Measurements from ENCODE around the gene LDLRAP1.

Gene LDLRAP1

DNA sequence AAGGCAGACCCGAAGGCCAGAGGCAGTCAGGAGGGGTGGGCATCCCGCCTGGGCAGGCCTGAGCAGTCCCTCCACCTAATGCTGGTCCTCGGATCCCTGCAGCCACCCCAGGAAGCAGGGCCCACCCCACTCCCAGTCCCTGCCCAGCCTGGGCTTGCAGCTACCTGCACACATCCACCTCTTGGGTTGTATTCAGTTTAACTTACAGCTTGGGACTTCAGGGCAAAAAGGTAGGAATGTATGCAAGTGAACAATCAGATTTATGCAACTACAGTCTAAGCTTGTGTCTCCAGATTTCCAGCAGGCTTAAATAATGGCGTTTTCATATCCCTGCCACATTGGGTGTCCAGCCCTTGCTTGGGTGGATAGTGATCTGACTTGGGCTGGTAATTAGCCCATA, 17.4 kb downstream of the LDLRAP1 start:
- no peak overlapping the region for H3K4me3 ChIP-seq (ENCODE audit: low read depth in 1 of 5, low read length in 5 of 5)
- no peak overlapping the region for H3K9ac ChIP-seq (ENCODE audit: low read length in 5 of 5)
- peaks cover 0 to 68% (median 44%) of the 10 kb centered on the region in 5 donors for H3K36me3 ChIP-seq (ENCODE audit: control insufficient read depth in 5 of 5, insufficient read depth in 5 of 5, low read length in 5 of 5)
- no peaks in the 10 kb centered on the region for H3K9me3 ChIP-seq (ENCODE audit: control insufficient read depth in 5 of 5, low read length in 5 of 5)
- H3K27ac ChIP-seq (ENCODE audit: low read depth, low read length): no peak overlapping the region
- peaks cover 8 to 61% (median 34%) of the 10 kb centered on the region in 5 donors for H3K4me1 ChIP-seq (ENCODE audit: control insufficient read depth in 5 of 5, insufficient read depth in 5 of 5, low read length in 5 of 5)
- no peaks in the 10 kb centered on the region for H3K27me3 ChIP-seq (ENCODE audit: control insufficient read depth in 5 of 5, insufficient read depth in 4 of 5, low read length in 5 of 5)

DNA sequence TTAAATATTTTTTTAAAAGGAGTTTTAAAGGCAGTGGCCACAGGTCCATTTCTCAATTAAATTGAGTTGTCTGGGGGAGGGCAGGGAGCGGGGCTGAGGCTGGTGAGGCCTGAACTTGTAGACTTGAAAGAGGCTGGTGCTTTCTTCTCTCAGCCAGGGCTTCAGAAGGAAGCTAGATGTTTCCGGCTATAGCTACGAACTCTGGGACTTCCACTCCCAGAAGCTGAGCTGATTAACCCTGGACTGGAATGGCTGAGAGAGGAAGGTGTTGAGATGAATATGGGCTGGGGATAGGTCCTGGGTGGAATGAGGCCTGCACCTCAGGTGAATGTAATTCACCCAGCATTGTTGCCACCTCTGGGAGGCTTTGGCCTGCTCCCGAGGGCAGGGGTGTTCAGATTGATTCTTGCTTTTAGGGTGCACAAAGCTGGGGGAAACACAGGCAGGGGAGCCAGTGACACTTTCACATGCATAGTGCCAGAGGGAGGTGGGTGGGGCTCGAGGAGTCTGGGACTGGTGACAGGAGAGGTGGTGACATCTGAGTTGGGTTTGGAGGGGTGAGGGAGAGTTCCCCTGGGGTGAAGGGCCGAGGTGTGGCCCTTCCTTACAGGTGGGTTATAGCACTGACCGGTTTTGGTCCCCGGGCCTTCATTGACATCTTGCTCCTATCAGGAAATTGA, 18.2 kb downstream of the LDLRAP1 start:
- H3K36me3 ChIP-seq (ENCODE audit: control insufficient read depth in 5 of 5, insufficient read depth in 5 of 5, low read length in 5 of 5): peaks cover 0 to 69% (median 44%) of the 10 kb centered on the region in 5 donors
- no peaks in the 10 kb centered on the region for H3K9me3 ChIP-seq (ENCODE audit: control insufficient read depth in 5 of 5, low read length in 5 of 5)
- H3K27me3 ChIP-seq (ENCODE audit: control insufficient read depth in 5 of 5, insufficient read depth in 4 of 5, low read length in 5 of 5): no peaks in the 10 kb centered on the region
- no peak overlapping the region for H3K27ac ChIP-seq (ENCODE audit: low read depth, low read length)
- peaks cover 6 to 53% (median 29%) of the 10 kb centered on the region in 5 donors for H3K4me1 ChIP-seq (ENCODE audit: control insufficient read depth in 5 of 5, insufficient read depth in 5 of 5, low read length in 5 of 5)
- H3K9ac ChIP-seq (ENCODE audit: low read length in 5 of 5): no peak overlapping the region
- no peak overlapping the region for H3K4me3 ChIP-seq (ENCODE audit: low read depth in 1 of 5, low read length in 5 of 5)

DNA sequence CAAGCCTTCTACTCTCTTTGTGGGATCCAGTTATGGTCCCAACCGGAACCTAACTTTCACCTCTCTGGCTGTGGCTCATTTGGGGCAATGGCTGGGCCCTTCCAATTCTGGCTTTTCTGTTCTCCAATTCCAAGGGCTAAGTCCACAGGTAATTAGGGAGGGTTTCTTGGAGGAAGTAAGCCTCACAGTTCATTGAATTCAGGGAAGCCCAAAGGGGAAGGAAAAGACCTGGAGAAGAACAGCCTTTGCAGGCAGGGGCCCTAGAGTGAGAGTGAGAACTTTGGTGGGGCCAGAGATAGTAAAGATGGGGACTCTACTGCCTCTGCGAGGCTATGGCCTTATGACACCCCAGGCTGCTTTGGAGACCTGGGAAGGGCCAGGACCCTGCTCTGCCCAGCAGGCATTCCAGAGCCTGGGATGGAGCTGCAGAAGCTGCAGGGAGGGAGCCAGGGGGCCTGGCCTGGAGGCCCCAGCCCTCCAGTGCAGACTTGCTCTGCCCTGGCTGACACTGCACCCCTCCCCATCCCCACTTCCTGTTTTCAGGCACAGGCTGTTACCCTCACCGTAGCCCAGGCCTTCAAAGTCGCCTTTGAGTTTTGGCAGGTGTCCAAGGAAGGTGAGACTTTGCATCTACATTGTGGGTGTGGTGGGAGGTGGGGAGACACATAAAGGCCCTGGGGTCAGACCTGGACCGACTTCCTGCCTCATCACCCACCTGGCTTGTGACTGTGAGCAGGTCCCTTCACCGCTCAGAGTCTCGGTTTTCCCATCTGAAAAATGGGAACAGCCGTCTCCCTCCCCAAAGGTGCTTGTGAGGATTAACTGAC, 18.9 kb downstream of the LDLRAP1 start:
- H3K9ac ChIP-seq (ENCODE audit: low read length in 5 of 5): no peak overlapping the region
- no peaks in the 10 kb centered on the region for H3K27me3 ChIP-seq (ENCODE audit: control insufficient read depth in 5 of 5, insufficient read depth in 4 of 5, low read length in 5 of 5)
- peaks cover 7 to 47% (median 31%) of the 10 kb centered on the region in 5 donors for H3K4me1 ChIP-seq (ENCODE audit: control insufficient read depth in 5 of 5, insufficient read depth in 5 of 5, low read length in 5 of 5)
- no peaks in the 10 kb centered on the region for H3K9me3 ChIP-seq (ENCODE audit: control insufficient read depth in 5 of 5, low read length in 5 of 5)
- H3K27ac ChIP-seq (ENCODE audit: low read depth, low read length): no peak overlapping the region
- H3K4me3 ChIP-seq (ENCODE audit: low read depth in 1 of 5, low read length in 5 of 5): no peak overlapping the region
- H3K36me3 ChIP-seq (ENCODE audit: control insufficient read depth in 5 of 5, insufficient read depth in 5 of 5, low read length in 5 of 5): peaks cover 0 to 75% (median 45%) of the 10 kb centered on the region in 5 donors

DNA sequence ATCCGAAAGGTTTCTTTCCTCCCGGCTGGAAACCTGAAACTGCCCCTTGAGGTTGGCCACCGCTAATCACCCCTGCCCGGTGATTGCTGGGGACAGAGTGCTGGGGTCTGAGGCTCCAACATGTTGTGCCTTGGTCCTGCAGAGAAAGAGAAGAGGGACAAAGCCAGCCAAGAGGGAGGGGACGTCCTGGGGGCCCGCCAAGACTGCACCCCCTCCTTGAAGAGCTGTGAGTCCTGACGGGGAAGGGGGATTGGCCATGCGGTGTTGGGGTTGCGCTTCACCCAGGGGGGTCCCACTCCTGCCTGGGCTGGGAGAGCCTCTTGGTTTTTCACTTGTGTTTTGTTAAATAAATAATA, 19.5 kb downstream of the LDLRAP1 start:
- H3K4me1 ChIP-seq (ENCODE audit: control insufficient read depth in 5 of 5, insufficient read depth in 5 of 5, low read length in 5 of 5): peaks cover 7 to 53% (median 37%) of the 10 kb centered on the region in 5 donors
- H3K9me3 ChIP-seq (ENCODE audit: control insufficient read depth in 5 of 5, low read length in 5 of 5): no peaks in the 10 kb centered on the region
- no peaks in the 10 kb centered on the region for H3K27me3 ChIP-seq (ENCODE audit: control insufficient read depth in 5 of 5, insufficient read depth in 4 of 5, low read length in 5 of 5)
- no peak overlapping the region for H3K9ac ChIP-seq (ENCODE audit: low read length in 5 of 5)
- no peak overlapping the region for H3K4me3 ChIP-seq (ENCODE audit: low read depth in 1 of 5, low read length in 5 of 5)
- no peak overlapping the region for H3K27ac ChIP-seq (ENCODE audit: low read depth, low read length)
- H3K36me3 ChIP-seq (ENCODE audit: control insufficient read depth in 5 of 5, insufficient read depth in 5 of 5, low read length in 5 of 5): peaks cover 0 to 70% (median 44%) of the 10 kb centered on the region in 5 donors

DNA sequence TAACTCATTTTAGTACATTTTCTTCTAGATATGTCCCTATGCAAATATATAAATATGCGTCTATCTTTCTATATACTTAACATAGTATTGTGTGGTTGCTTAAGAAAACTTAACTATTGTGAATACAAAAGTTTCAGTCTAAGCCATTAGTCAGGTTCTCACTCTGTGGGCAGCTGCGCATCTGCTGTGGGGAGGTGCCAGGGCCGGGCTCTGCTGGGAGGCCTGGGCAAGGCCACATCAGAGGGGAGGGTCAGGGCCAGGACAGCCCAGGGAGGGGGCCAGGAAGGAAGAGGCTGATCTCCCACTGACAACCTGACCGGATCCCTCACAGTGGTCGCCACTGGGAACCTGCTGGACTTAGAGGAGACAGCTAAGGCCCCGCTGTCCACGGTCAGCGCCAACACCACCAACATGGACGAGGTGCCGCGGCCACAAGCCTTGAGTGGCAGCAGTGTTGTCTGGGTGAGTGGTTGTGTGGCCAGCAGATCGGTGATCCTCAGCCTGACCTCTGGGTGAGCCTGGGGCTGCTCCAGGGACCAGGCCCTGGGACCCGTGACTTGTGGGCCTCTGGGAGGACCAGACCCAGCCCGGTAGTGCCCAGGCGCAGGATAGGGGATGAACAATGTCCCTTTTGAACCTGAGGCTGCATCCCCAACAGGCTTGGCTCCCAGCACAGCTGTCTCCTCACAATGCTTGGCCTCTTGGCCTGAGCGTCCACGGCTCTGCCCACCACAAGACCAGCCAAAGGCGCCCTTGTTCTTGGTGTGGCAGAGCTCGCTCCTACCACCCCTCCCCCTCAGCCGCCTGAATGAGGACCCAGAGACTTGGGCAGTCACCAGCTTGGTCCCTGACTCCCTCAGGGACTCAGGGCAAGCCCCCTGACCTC, 20.2 kb downstream of the LDLRAP1 start:
- Histone ChIP-seq H3K4me1 (ENCODE audit: control insufficient read depth in 5 of 5, insufficient read depth in 5 of 5, low read length in 5 of 5) (peaks cover 7 to 59% (median 42%) of the 10 kb centered on the region in 5 donors), H3K27me3 (ENCODE audit: control insufficient read depth in 5 of 5, insufficient read depth in 4 of 5, low read length in 5 of 5) (no peaks in the 10 kb centered on the region), H3K36me3 (ENCODE audit: control insufficient read depth in 5 of 5, insufficient read depth in 5 of 5, low read length in 5 of 5) (peaks cover 0 to 63% (median 37%) of the 10 kb centered on the region in 5 donors), H3K9me3 (ENCODE audit: control insufficient read depth in 5 of 5, low read length in 5 of 5) (no peaks in the 10 kb centered on the region), H3K4me3 (ENCODE audit: low read depth in 1 of 5, low read length in 5 of 5) (no peak overlapping the region), H3K9ac (ENCODE audit: low read length in 5 of 5) (no peak overlapping the region), H3K27ac (ENCODE audit: low read depth, low read length) (no peak overlapping the region)

DNA sequence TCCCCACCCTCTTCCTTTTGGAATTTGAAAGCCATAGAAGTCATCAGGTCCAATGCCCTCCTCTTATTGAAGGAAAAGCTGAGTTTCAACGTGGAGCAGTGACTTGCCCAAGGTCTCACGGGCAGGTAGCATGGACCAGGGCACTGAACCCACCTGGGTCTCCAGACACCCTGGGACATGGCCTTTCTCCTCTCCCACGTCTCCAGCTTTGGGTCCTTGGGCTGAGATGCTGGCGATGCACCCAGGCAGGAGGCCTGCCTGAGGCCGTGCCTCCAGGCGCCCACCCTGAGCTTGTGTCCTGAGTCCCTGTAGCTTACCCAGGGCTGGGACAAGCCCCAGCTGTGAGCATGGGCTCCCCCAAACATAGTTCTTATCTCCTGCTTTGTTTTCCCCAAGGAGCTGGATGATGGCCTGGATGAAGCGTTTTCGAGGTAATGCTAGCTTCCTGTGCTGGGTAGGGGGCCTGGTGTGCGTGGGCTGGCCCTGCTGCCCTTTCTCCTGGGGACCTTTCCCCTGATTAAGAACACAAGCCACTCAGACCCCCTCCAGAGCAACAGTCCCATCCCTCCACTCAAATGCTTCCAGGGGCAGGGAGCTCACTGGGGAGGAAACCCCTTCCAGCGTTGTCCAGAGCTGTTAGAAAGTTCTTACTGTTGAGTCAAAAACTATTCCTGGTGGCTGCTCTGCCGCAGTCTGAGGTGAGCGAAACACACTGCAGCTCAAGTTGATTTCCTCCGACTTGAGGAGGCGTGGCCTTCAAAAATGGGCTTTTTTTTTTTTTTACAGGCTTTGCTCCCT, 21.6 kb downstream of the LDLRAP1 start:
- H3K36me3 ChIP-seq (ENCODE audit: control insufficient read depth in 5 of 5, insufficient read depth in 5 of 5, low read length in 5 of 5): peaks cover 0 to 51% (median 28%) of the 10 kb centered on the region in 5 donors
- no peaks in the 10 kb centered on the region for H3K9me3 ChIP-seq (ENCODE audit: control insufficient read depth in 5 of 5, low read length in 5 of 5)
- no peak overlapping the region for H3K27ac ChIP-seq (ENCODE audit: low read depth, low read length)
- H3K9ac ChIP-seq (ENCODE audit: low read length in 5 of 5): no peak overlapping the region
- H3K27me3 ChIP-seq (ENCODE audit: control insufficient read depth in 5 of 5, insufficient read depth in 4 of 5, low read length in 5 of 5): no peaks in the 10 kb centered on the region
- H3K4me3 ChIP-seq (ENCODE audit: low read depth in 1 of 5, low read length in 5 of 5): no peak overlapping the region
- peaks cover 4 to 48% (median 39%) of the 10 kb centered on the region in 5 donors for H3K4me1 ChIP-seq (ENCODE audit: control insufficient read depth in 5 of 5, insufficient read depth in 5 of 5, low read length in 5 of 5)

DNA sequence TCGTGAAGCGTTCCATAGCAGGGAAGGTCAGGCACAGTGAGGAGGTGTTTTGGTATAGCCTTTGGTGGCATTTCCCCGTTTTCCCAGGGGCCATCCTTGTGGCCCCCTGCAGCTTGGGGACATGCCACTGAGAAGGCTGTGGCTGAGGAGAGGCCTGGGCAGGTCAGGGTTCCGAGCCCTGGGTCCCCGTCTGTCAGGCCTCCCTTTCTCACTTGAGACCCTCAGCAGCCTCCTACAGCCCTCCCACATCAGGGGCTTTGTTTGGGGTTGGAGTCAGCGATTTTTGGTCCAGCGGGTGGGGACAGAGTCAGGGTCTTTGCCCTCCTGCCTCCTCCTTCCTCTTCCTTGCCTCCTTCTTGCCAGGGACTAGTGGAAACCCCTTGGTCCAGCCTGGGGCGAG, 22.2 kb downstream of the LDLRAP1 start:
- Histone ChIP-seq H3K27ac (ENCODE audit: low read depth, low read length) (no peak overlapping the region), H3K4me3 (ENCODE audit: low read depth in 1 of 5, low read length in 5 of 5) (no peak overlapping the region), H3K9me3 (ENCODE audit: control insufficient read depth in 5 of 5, low read length in 5 of 5) (no peaks in the 10 kb centered on the region), H3K4me1 (ENCODE audit: control insufficient read depth in 5 of 5, insufficient read depth in 5 of 5, low read length in 5 of 5) (peaks cover 4 to 42% (median 32%) of the 10 kb centered on the region in 5 donors), H3K36me3 (ENCODE audit: control insufficient read depth in 5 of 5, insufficient read depth in 5 of 5, low read length in 5 of 5) (peaks cover 0 to 44% (median 28%) of the 10 kb centered on the region in 5 donors), H3K9ac (ENCODE audit: low read length in 5 of 5) (no peak overlapping the region), H3K27me3 (ENCODE audit: control insufficient read depth in 5 of 5, insufficient read depth in 4 of 5, low read length in 5 of 5) (no peaks in the 10 kb centered on the region)

DNA sequence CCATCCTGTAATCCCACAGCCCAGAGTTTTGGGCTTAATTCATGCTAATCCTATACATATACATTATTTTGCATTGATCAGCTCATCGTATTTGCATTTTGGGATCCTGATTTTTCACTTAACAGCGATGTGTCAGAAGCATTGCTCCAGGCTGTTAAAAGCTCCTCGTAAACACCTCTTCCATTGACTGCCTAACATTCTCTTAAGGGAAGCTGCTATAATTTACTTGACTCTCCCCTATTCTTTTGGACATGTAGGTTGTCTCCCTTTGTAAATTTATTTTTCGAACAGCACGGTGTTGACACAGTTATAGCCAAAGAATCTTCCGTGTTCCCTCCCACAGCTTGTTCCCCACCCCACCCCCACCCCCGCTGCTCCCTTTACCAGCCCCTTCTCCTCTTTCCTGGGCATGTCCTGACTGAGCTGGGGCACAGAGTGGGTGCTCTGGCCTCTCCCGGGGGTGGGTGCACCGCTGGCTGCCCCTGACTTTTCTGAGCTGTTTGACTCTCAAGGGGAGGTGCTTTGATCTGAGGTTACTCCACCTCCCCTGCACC, 22.8 kb downstream of the LDLRAP1 start:
- Histone ChIP-seq H3K9me3 (ENCODE audit: control insufficient read depth in 5 of 5, low read length in 5 of 5) (no peaks in the 10 kb centered on the region), H3K27me3 (ENCODE audit: control insufficient read depth in 5 of 5, insufficient read depth in 4 of 5, low read length in 5 of 5) (peaks cover 0 to 1% (median 0%) of the 10 kb centered on the region in 5 donors), H3K9ac (ENCODE audit: low read length in 5 of 5) (no peak overlapping the region), H3K4me3 (ENCODE audit: low read depth in 1 of 5, low read length in 5 of 5) (no peak overlapping the region), H3K36me3 (ENCODE audit: control insufficient read depth in 5 of 5, insufficient read depth in 5 of 5, low read length in 5 of 5) (peaks cover 0 to 40% (median 28%) of the 10 kb centered on the region in 5 donors), H3K4me1 (ENCODE audit: control insufficient read depth in 5 of 5, insufficient read depth in 5 of 5, low read length in 5 of 5) (peaks cover 2 to 37% (median 26%) of the 10 kb centered on the region in 5 donors), H3K27ac (ENCODE audit: low read depth, low read length) (no peak overlapping the region)
